ENCODE results near the gene GAD1. TPM values are rescaled to one million over a fixed set of nuclear protein-coding genes. Genes with fewer than 3 reads are reported as not detected.

Gene GAD1
- total and polyA plus RNA-seq, 2 of the 4 experiments (the other 2 are of a cell fraction): not detected

DNA sequence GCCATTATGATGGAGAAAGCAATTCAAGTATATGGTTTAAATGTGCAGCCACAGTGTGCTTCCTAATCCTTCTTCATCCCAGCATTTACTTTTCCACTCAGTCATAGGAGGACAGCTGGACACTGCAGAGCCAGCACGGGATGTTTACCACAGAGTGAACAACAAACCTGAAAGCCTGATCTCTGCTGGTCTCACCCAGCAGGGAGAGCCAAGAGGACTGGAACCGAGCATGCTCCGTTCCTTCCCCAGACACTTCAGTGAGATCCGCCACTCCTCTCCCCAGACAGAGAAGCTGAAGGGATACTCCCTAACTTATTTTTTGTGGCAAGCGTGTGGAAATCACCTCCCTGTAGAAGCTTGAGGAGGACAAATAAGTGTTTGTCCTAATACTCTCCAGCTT is 89.2 kb downstream of the GAD1 start:
- Histone ChIP-seq H3K14ac (replicated peaks; ENCODE audit: low read depth, low read length) (no peak overlapping the region), H4K20me1 (ENCODE audit: insufficient read depth, low read length) (no peaks in the 10 kb centered on the region), H3K56ac (ENCODE audit: extremely low read depth, insufficient read depth, low read length) (no peak overlapping the region), H3K36me3 (ENCODE audit: control insufficient read depth, insufficient read depth, low read length) (no peaks in the 10 kb centered on the region), H2AK9ac (replicated peaks; ENCODE audit: low read depth, low read length, poor library complexity) (no peak overlapping the region), H3K9me1 (ENCODE audit: insufficient read depth, low read length) (no peaks in the 10 kb centered on the region), H2BK120ac (ENCODE audit: low read depth, low read length) (no peak overlapping the region), H4K91ac (ENCODE audit: insufficient read depth, low read depth, low read length) (no peak overlapping the region), H3K4ac (ENCODE audit: low read depth, low read length) (no peak overlapping the region), H3K4me3 (ENCODE audit: insufficient read depth, low read depth, low read length) (no peak overlapping the region), H2AFZ (replicated peaks; ENCODE audit: low read length, poor library complexity) (no peak overlapping the region), H3K4me1 (ENCODE audit: control insufficient read depth, insufficient read depth, low read length) (no peaks in the 10 kb centered on the region), H2AK5ac (ENCODE audit: low read depth, low read length) (no peak overlapping the region), H3K79me1 (ENCODE audit: low read depth in 1 of 2, low read length in 2 of 2) (no peaks in the 10 kb centered on the region), H3K9me3 (ENCODE audit: control insufficient read depth, insufficient read depth, low read length) (peaks cover 3% of the 10 kb centered on the region; the same call in 1 of the 2 replicates), H2BK5ac (ENCODE audit: low read depth, low read length, poor library complexity, severe bottlenecking) (no peak overlapping the region), H4K5ac (ENCODE audit: low read depth, low read length) (no peak overlapping the region), H3K9ac (ENCODE audit: low read depth, low read length) (no peak overlapping the region), H3K23ac (ENCODE audit: low read depth, low read length) (no peak overlapping the region), H2BK20ac (ENCODE audit: low read depth, low read length) (no peak overlapping the region), H3K27me3 (ENCODE audit: control insufficient read depth, insufficient read depth, low read length) (no peaks in the 10 kb centered on the region; the same call in 1 of the 2 replicates), H4K8ac (ENCODE audit: low read depth in 2 of 2, low read length in 2 of 2) (no peak overlapping the region), H3K4me2 (ENCODE audit: low read depth, low read length) (no peak overlapping the region), H3K18ac (ENCODE audit: low read depth, low read length) (no peak overlapping the region), H2BK15ac (ENCODE audit: low read depth, low read length) (no peak overlapping the region), H3K27ac (ENCODE audit: insufficient read depth, low read length) (no peak overlapping the region)
- BruUV-seq (replicated peaks): no TSS peak
- ATAC-seq (ENCODE audit: low read depth) (no peak; the same call in 1 of the 2 replicates), DNase-seq (no peak)
- POLR2A ChIA-PET (ENCODE audit: unreplicated experiment): no interaction called here
- WGBS, 2 experiments (ENCODE audit: extremely low coverage in 2 of 2, insufficient read length in 1 of 2): 13% methylated on average over 1 of the region's 5 CpGs; no CpG with 5 or more reads in 1 of the 2 experiments
- CTCF ChIA-PET: interaction anchor here (1.3 kb wide), 1 partner anchor 23 kb away, joined by 3 read pairs; the partner anchor contains the start of gene GORASP2
- TF ChIP-seq RAD21 (IDR thresholded peaks at IDR 0.05; ENCODE audit: low read length): no peak
- in situ Hi-C loops (cut with MboI; ENCODE audit: low sequenced_read_pairs): no loop called here
- intact Hi-C loops (cut with micrococcal nuclease): no loop called here
- dilution Hi-C loops (cut with HindIII; ENCODE audit: low sequenced_read_pairs, unreplicated experiment): no loop called here

Small RNAs within 50 kb of the gene (microRNA-seq; reads per million reads assigned to microRNA genes)
- gene RF00019 (ENCODE audit: insufficient read depth, insufficient read length): not detected

Small RNAs within 50 kb of the gene (small RNA-seq; reads per million reads assigned to genes)
- 0 reads per million in 5 experiments for gene RF00019

Other genes starting within 250 kb of the GAD1 start
- gene SP5, start 101.5 kb upstream of the GAD1 start, total RNA-seq (2012; rRNA removed): not detected in 2 replicates
- not detected in 2 replicates for gene SP5, start 101.5 kb upstream of the GAD1 start, polyA plus RNA-seq (2012; rRNA removed)
- not detected in 2 replicates for gene ERICH2, start 46.5 kb upstream of the GAD1 start, total RNA-seq (2012; rRNA removed)
- not detected in 2 replicates for gene ERICH2, start 46.5 kb upstream of the GAD1 start, polyA plus RNA-seq (2012; rRNA removed)
- gene GORASP2, start 112.4 kb downstream of the GAD1 start, total RNA-seq (2012; rRNA removed): 53.1 and 60.5 TPM in 2 replicates
- 156 and 167 TPM in 2 replicates for gene GORASP2, start 112.4 kb downstream of the GAD1 start, polyA plus RNA-seq (2012; rRNA removed)

Measured in IMR-90 (cell line).